SW480 (cell line): ENCODE measurements around the gene FRYL.
A peak's percentile ranks its signal among the peaks of the same experiment; 100 is the strongest.

Experiments
- DNase-seq: peaks from one replicate; pipeline ENCODE4 v3.0.0-alpha.2; 2016; ENCODE audit warnings: low spot score

Gene FRYL

DNA sequence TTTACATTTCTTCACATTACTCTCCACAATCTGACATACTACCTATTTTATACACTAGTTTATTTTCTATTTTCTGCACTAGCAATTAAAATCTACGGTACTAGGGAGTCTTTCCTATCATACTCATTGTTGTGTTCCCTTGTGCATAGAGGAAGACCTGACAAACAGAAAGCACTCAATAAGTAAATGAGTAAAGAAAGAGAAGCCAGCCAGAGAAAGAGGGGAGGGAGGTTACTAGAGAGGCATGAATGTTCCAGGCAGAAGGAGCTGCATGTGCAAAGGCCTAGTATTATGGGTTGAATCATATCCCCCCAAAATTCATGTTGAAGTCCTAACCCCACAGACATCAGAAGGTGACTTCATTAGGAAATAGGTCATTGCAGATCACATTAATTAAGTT, 176.0 kb downstream of the FRYL start:
- no peak for DNase-seq

DNA sequence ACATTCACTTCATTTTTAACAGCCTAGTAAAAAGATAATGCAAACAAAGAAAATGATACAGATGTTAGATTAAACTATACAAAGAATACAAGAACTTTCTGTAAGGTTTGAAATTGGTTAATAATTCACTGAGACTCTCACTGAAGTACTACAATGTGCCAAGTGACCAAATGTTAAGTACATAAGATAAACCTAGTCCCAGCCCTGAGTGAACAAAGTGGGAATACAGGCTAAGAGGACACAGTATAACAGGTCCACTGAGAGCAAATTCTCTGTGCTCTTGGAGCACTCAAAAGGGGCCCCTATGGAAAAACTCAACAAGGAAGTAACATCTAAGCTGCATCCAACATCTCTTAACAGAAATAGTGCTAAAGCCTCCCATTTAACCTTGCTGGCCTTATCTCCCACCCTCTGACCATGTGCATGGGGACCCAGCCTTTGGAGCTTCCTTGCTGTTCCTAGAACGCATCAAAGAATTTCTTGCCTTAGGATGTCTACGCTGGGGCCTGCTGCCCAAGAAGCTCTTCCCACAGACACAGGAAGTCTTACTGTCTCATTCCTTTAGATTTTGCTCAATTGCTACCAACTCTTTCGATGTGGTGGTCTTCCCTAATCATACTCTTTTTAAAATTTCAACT, 176.6 kb downstream of the FRYL start:
- no peak for DNase-seq

DNA sequence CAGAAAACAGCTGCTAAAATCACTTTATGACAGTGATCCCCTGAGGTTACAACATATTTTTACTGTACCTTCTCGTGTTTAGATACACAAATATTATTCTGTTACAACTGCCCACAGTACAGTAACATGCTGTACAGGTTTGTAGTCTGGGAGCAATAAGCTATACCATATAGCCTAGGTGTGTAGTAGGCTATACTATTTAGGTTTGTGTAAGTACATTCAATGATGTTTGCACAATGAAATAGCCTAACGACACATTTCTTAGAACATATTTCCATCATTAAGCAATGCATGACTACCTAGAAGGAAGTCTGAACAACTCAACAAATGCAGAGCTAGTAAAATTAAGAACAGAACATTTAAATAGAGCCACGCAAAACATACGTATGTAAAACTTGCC, 177.3 kb downstream of the FRYL start:
- DNase-seq, result no peak

DNA sequence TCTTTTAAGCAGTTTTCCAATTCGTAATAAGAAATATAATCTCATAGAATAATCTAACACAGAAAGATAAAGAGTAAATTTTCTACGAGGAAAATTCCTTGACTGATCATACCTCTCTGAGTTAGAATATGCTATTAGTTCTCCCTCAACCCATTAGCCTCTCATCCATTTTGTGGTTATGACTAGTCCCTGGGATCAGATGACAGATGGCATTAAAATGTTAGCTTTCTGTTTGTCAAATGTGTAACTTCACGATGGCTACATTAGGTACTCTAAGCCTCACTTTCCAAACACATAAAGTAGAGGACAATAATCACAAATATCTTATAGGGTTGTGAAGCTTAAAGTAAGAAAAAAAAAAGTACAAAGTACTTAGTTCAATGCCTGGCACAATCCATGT, 177.9 kb downstream of the FRYL start:
- DNase-seq, result peak; percentile 27

DNA sequence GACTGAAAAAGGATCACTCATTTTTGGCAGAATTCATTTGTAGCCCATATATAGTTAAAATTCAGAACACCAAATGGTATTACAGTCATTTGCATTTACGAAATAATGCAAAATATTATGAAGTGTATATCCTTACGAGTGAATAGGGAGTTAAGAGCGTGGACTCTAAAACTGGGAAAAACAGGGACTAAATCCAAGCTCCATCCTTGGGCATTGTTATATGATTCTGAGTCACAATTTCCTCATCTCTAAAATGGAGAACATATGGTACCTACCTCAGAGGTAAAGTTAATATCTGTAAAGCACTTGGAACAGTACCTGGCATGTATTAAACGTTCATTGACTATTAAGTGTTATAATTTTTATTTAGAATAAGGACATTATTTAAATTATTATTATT, 183.7 kb downstream of the FRYL start:
- no peak for DNase-seq

DNA sequence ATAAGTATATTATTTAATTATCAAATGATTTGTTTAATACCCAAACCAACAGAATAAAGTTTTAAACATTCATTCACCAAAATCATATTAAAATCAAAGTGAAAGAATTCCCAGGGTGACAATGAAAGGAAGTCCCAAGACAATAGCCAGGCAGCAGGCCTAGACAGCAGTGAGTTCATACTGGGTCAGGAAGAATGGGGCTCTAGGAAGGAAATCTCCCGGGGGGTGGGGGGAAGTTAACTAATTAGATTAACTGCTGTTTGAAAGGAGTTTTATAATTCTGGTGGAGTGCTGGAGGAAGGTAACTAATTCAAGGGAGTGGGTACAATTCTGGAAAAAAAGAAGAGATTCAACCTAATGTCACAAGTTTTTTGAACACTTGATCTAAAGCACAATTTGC, 185.9 kb downstream of the FRYL start:
- DNase-seq, result no peak

DNA sequence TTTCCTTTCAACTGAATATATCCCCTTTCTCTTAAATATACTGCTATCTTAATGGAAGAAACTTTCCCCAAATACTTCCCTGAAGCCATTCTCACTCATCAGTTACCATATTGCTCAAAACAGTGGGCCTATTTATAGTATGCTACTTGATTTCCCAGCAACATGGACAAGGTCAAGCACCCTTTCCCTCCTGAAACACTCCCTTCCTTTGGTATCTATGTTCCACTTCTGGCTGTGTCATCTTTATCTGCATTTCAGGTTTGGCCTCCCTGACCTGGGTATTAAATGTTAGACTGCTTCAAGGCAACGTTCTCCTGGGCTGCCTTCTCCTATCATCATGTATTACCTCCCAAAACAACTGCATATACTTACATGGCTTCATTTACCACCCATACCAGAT, 188.7 kb downstream of the FRYL start:
- DNase-seq, result no peak

DNA sequence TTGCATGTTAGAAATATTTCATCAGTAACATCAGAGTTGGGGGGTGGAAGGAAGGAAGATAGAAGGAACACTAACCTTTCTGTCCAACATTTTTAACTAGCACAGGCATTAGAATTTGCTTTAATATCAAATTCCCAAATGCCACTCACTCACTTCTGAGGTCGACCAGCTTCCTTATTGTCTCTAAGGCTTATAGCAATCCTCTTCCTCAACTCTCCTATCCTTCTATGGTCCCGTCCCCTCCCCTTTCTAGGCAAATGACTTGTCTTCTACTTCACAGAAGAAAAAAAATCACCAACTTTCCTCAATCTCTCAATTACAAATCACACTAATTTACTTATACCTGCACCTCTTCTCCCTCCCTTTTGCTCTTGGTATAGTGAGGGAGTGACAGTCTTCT, 189.2 kb downstream of the FRYL start:
- no peak for DNase-seq

DNA sequence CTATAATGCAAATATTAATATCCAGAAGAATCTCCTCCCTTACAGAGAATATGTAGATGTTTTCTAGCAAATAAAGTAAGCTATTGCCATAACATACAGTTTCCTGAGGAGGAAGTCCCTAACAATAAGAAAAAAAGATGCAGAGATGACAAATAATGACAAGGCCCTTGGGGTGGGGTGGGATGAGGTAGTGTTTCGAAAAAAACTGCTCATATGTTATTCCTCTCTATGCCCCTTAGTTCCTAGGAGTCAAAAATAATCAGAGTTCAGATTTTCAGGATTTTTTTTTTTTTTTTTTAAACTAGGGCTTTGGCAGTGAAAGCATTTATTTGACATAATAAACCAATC, 191.0 kb downstream of the FRYL start:
- DNase-seq, result no peak

DNA sequence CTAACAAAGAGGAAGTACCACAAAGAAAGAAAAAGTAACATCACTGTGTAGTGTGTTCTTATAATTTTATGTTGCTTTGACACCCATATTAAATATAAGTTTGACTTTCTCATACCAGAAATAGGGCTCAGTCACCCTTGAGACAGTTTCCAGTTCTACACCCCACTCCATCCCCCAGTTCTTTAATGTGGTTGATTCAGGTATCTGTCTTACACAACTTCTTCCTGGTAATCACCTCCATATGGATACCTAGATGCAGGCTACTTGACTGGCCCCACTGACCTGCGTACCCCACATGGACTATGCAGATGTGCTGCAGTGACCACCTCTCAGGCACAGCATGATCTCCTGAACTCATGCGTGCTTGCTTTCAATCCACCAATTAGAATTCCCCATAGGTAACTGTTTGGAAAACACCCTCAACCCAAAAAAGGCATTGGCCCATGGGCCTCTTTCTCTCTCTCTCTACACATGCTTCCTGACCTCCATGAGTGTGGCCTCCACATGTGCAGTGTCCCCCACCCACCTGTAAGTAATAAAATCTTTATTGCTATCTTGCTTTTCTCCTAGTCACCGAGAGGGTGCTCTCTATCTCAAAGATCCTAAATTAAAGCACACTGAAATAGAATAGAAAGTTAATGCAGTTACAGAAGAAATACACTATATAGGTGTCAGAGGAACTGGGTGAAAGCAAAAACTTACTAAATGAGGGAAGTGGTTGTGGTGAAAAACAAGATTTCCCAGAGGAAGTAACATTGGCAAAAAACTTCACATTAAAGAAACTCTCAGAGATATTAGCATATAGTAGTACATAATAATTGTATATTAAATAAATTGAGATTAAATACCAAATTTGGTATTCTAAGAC, 191.6 kb downstream of the FRYL start:
- DNase-seq, result no peak

DNA sequence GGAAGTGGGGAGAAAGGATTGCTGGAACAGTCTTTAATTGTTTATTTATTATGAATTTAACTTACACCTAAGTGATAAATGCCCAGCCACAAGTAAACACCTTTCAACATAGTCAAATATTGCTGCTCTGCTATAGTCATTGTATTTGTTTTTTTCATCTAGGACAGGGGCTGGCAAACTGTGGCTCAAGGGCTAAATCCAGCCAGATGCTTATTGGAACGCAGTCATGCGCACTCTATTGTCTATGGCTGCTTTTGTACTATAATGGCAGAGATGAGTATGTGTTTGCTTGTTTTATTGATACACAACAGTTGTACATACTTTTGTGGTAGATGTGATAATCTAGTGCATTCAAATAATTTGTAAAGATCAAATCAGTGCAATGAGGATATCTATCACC, 194.7 kb downstream of the FRYL start:
- no peak for DNase-seq

DNA sequence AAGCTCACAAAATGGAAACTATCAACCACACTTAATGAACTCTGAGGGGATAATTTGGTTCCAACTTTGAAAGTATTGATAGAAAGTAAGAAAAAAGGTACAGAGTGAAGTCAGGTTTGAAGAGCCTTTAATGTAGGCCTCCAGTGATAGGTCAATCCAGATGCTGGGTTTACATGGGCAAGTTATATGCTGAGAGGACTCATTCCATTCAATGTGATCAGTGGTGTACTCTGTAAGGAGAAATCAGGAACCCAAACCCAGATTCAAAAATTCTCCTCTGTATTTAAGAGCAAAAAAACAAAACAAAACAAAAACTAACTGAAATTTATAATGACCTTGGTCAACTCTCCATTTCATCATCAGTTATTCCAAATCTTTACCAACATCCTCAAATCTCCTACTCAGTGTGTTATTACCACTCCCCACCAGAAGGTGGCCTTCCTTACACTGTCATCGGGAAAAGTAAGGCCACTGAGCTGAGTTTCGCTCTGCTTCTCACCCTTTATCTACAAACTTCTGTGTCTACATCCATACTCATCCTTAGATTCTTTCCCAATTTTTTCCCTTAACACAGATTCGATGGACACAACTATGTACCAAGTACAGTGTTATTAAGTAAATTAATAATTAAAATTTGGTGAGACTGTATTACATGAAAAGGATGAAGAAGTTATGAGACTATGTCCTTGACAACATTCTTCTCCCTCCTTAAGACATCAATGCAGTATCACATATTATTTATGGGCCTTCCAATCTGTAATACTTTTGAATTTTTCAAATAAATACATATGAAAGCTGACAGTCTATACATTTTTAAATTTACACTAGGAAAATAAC, 201.7 kb downstream of the FRYL start:
- DNase-seq, result peak; percentile 51

DNA sequence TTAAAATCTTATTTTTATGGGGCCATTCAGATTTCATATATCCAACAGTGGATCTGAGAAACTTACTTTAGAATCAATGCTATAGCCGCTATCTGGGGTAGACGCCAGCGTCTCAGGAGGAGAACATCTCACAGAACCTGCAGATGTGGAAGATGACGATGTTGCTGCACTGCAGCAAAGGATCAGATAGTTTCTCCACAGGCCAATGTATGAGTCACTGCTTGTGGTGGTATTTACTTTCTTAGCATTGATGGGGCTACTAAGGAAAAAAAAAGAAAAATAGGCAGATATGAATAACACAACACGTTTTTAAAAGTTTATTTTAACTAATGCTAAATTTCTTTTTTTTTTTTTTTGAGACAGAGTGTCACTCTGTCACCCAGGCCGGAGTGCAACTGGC, 204.1 kb downstream of the FRYL start:
- DNase-seq, result no peak

DNA sequence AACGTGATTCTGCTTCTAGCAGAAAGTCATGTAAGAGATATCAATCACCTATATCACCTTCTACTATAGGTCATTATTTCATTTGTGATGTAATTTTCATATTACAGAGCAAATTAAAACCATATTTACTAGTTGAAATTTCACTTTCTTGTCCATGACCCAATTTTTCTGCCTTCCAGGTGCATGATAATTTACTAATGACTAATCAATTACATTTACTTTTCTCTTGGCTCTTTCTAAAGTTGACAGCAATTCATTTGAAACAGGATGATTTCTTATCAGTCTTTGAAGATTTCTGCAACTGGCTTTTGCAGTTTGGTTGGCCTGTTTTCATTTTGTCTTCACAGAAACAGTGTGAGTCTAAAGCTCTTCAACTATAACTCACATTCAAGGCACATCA, 208.6 kb downstream of the FRYL start:
- DNase-seq, result no peak

DNA sequence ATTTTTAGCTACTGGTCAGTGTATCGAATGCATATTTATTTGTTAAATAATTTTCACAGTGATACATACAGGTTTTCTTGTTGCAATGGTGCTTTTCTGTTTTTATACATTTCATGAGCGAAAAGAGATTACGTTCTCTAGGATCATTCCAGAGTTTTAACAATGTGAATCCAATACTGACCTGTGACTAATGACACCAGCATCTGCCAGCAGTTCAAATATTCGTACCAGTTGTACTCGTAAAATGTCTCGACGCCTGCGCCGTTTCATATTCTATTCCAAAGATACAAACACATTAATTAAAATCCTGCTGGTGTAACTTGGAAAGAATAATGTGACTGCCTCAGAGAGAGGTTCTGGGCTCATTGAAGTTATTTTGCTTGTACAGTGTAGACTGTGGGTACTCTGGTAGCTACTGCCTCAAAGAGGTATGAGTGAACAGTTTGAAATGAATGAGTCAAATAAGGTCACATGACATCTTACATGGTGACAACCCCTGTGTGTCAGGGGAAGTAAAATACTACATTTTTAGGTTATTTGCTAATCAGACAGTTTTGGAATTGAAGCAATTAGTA, 209.3 kb downstream of the FRYL start:
- DNase-seq, result no peak

DNA sequence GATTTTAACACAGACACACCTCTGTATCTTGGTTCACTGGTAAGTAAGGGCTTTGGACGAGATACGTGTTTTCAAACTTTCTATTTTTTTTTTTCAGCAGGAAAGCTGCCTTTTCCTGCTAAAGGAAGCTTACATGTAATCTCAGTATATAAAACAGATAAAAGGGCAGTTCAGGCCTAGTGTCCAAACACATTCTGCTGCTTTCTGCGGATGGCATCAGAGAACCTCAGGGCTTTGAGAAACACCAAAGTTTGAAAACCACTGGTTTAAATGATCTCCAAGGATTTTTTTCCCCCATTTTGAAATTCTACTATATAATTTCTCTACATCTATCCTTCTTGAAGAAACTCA, 214.1 kb downstream of the FRYL start:
- DNase-seq, result no peak

DNA sequence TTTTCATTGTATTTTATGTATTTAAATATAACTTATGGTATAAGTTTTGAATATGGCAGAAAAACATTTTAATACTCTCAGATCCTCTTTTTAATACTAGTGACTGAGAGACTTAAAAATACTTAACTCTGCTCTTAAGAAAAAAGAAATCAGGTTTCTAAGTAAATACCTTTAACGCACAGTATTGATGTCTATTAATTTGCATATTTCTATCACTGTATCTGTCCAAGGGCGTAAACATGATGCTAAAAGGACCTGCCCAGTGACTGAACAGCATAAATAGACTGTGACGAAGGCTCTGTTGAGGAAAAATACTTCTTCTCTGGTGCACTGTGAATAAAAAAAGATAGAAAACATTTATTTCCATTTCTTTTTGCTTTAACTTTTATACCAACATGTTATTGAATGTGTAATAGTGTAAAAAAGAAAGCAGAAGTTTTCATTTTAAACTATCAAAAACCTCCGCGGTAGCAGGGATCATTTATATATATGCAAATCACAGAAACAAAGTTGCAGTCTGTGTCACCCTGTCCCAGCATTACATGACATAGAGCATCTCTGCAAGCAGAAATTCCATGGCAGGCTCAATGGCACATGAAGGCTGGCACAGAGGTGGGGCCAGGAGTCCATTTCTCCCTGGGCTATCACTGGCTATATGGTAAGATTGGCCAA, 214.6 kb downstream of the FRYL start:
- no peak for DNase-seq

DNA sequence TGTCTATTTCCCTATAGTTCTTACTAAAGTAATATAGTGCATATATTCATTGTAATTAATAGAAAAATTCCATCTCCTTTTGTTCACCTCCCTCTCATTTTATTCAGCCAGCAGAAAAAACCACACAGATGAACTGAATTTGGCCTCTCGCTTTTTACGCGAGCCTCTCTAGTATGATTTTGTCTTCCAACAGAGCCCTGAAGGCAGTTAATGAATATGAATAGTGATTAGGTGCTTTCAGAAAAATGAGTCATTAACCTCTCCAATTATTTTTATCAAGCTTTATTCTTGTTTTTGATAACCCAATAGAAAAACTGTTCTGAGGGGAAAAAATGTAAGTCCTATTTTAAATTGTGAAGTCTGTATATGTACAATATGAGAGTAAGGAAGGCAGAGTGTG, 215.9 kb downstream of the FRYL start:
- DNase-seq, result no peak

DNA sequence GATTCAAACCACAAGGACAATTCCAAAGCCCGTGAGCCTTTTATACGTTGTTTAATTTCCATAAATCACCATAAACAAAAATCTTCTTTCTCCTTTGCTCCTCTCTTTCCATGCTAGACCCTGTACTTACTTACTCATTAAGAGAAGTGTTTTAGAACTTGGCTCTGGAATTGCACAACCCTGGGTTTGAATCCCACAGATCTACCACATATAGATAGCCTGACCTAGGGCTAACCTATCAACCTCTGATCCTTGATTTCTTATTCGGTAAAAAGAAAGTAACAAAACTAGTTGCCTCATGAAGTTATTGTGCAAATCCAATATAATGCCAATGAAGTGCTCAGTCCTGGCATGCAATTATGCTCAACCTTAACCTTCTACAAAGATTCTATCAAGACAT, 221.3 kb downstream of the FRYL start:
- DNase-seq, result no peak

DNA sequence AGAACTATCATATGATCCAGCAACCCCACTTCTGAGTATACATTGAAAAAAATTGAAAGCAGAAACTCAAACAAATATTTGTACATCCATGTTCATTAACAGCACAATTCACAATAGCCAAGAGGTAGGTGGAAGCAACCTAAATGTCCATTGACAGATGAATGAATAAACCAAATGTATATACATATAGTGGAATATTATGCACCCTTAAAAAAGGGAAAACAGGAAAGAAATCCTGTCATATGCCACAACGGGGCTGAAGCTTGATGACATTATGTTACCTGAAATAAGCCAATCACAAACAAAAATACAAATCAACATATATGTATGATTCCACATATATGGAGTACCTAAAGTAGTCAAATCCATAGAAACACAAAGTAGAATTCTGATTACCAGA, 222.1 kb downstream of the FRYL start:
- DNase-seq, result no peak

DNA sequence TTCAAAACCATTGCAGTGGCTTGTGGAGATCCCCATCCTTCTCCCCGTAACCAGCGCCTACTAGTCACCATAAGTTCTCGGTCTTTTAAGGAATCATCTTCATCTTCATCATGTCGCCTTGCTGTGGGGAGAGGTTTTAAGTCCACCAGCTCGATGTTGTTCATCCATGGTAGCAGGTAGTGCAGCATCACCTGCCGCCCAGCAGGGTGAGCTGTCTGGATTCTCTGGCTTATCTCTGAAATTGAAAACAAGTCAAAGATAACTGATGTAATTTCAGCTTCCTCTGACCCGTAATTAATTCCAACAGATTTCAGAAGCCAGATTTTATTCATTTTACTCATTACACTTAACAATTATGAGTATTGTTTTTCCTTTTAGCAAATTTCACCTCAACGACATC, 222.6 kb downstream of the FRYL start:
- no peak for DNase-seq

DNA sequence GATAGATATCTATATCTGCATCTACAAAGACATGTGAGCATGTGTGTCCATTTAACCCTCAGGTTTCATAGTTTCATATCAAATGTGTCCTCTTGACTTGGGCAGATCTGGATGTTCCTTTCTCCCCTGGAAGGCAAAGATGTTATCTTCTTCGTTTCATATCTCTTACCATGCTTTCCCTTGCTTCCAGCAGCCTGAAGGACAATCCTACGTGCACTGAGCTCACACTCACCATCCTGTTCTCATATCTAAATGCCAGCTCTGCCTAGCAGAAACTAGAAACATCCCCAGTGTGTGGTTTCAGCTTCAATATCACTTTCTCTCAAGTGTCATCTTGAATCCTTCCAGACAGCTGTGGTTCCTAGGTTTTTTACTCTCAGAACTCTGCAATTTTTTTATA, 223.8 kb downstream of the FRYL start:
- no peak for DNase-seq
